HG03521 (cell line): ENCODE measurements around the gene EPHA7.

Experiments used
- ATAC-seq: cut with Tn5 transposase; IDR thresholded peaks from one replicate; pipeline ENCODE4 v1.9.1; 2021; ENCODE audit warnings: mild to moderate bottlenecking, moderate library complexity; ENCODE audit not compliant: unreplicated experiment

EPHA7 gene

GRCh38 chr6:93259332-93259731 lies 160.0 kb downstream of the EPHA7 start:
- ATAC-seq = no peak

- no peak for ATAC-seq
Observed at GRCh38 chr6:93252930-93253329, 166.4 kb downstream of the EPHA7 start.

GRCh38 chr6:93248631-93249030 lies 170.7 kb downstream of the EPHA7 start:
- no peak for ATAC-seq

GRCh38 chr6:93243231-93243778 lies 176.1 kb downstream of the EPHA7 start:
- no peak for ATAC-seq

- ATAC-seq = no peak
Observed at GRCh38 chr6:93242049-93242448, 177.3 kb downstream of the EPHA7 start.

GRCh38 chr6:93238632-93239031 lies 180.7 kb downstream of the EPHA7 start:
- ATAC-seq = no peak

- no peak for ATAC-seq
Observed at GRCh38 chr6:93235775-93236174, 183.6 kb downstream of the EPHA7 start.

GRCh38 chr6:93226822-93227221 lies 192.5 kb downstream of the EPHA7 start:
- no peak for ATAC-seq

DNA sequence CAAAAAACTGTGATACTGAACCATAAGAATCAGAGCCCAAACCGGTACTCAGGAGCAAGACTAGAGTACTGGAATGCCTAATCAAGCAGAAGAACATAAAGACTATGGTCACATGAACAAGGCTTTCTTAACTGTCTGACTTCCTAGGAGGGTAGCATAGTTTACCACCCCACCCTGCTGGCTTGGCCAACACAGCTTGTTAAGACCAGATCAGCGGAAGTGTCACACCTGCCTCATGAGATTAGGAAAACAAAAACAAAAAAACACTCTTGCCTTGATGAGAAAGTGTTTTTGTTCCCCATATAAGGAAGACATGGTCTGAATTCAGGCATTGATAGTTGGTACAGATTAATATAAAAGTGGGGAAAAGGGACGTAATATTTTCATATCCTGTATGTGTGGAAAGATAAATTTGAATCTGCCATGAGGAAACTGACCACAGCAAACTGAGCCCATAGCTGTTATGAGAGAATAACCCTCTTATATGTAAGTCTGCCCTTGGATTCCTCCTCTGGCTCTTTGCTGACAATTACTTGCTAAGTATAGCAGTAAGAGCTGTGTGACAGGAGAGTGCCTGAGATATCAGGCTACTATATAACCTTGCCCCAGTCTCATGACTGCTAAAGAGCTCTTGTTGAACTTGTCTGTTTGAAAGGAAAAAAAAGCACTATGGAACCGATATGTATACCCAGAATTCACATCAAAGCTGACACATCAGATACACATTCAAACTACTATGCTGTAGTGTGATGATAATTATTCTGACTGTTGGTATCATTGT lies 197.1 kb downstream of the EPHA7 start:
- ATAC-seq = no peak

DNA sequence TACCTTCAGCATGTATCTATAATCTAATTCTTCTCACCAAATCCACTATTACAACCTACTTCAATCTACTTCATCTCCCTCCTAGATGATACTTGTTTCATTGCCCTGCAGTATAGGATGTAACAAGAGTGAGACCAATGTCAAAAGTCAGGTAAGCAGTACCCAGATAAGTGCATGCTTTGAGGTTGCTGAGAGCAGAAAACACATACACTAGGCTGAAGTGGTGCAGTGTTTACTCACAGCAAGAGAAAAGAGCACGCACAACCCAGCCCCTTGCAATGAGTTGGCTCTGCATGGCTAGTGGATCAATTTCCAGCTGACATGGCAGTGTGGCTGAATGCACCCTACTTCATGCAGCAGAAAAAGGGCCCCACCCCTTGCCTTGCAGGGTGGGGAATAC lies 199.9 kb downstream of the EPHA7 start:
- ATAC-seq = no peak

DNA sequence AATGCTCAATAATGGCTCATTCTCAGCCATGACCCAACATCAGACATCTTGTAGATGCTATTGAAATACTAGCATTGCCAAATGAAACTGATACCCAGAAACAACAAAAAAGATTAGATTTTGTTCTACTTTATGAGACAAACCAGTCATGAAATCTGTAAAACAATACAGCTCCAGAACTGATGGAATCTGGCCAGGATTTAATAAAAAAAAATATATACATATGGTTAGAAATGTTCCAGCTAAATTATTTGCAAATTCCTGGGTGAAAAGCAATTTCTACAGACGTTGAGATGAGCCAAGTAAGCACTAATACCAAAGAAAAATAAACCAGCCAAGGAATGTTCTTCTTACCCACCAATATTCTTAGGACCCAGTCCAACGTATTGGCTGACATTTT lies 201.3 kb downstream of the EPHA7 start:
- ATAC-seq = no peak

DNA sequence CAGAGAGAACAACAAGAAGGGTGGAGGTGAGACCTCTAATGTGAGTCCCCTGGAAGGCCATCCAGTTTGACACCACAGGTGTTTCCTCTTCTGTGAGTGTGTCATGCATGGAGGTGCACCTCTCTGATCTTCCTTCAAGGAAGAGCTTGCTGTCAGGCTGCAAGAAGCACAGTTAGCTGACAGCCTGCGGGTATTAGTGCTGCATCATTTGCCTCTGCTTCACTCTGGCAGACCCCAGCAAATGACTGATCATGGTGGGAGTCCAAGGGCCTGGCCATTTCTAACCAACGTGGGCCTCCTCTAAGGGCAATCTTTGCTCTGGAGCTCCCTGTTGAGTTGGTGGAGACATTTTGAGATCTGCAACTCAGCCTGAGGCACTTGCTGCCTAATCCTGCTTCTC lies 206.3 kb downstream of the EPHA7 start:
- no peak for ATAC-seq

DNA sequence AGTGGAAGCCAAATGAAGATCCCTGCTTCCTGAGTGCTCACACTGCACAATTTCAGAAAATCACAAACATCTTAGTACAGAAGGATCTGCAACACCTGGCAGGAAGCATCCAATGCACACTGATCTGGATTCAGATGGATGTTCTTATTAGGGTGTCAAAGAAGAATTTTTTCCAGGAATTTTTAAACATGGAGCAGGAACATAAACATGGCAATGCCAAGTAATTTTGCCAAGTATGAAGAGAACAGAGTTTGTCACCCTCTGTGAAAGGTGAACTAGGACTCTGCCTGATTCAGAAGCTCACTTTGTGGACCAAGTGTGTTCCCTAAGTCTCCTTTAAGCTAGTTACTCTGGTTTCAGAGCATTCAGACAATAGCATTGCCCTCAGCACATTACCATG lies 208.5 kb downstream of the EPHA7 start:
- ATAC-seq = no peak

- ATAC-seq = no peak
Observed at GRCh38 chr6:93209358-93209757, 210.0 kb downstream of the EPHA7 start.

DNA sequence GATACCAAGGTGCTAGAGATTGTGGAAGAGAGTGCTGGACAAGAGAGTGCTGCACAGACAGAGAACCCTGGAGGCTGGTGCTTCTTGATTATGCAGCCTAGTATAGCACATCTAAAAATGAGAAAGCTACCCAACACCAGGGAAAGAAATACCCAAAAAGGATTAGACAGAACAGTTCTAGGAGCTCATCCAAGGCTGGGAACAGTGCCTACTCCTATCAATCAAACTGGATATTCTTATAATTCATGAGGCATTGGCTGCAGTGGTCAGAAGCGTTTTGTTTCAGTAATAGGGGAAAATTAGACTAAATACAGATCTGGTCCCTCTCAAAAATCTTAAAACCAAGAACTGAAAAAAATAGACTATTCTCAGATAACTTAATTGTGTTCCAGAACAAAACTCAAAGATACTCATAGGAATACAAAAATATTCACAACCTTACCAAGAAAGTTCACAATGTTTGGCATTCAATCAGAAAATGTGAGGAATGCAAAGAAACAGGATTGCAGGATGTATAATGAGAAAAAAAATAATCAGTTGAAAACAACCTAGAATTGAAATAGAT lies 222.9 kb downstream of the EPHA7 start:
- ATAC-seq = no peak

- ATAC-seq = no peak
Observed at GRCh38 chr6:93194480-93194879, 224.9 kb downstream of the EPHA7 start.

- ATAC-seq = no peak
Observed at GRCh38 chr6:93193868-93194267, 225.5 kb downstream of the EPHA7 start.
